Ovary (tissue), 9 donors: ENCODE measurements around the gene LARGE1. TPM values are rescaled to one million over a fixed set of nuclear protein-coding genes. Genes with fewer than 3 reads are reported as not detected.

Experiments used
- DNase-seq, 5 donors: peaks; one replicate each; pipeline ENCODE4 v3.0.0-alpha.2; 2019 to 2020
- H3K27ac ChIP-seq, 2 donors: fragments of 200-600 bp; one replicate each; pipeline versions ENCODE4 v1.5.1 to v1.8.0; 2019 to 2022
- H3K27me3 ChIP-seq: fragments of 200-600 bp; one replicate; pipeline ENCODE4 v1.8.0; 2022
- H3K36me3 ChIP-seq: fragments of 200-600 bp; sonication (generic); one replicate; pipeline ENCODE4 v1.5.1; 2019
- H3K4me1 ChIP-seq: one replicate; pipeline ENCODE4 v1.8.1; 2013; ENCODE audit warnings: mild to moderate bottlenecking, moderate library complexity; ENCODE audit not compliant: insufficient read depth
- H3K4me3 ChIP-seq: fragments of 200-600 bp; sonication (generic); one replicate; pipeline ENCODE4 v1.5.1; 2017
- H3K9me3 ChIP-seq, 2 donors: fragments of 200-600 bp in 1 of 2; sonication (generic) in 1 of 2; one replicate each; pipeline versions ENCODE4 v1.5.1 to v1.8.1; 2013 to 2019; ENCODE audit warnings: mild to moderate bottlenecking in 1 of 2, moderate library complexity in 1 of 2
- EP300 ChIP-seq: sonication (generic); formaldehyde crosslinking; IDR thresholded peaks from one replicate; pipeline ENCODE4 v1.6.1; 2017; ENCODE audit warnings: antibody characterized with exemption
- POLR2A ChIP-seq: fragments of 450-650 bp; IDR thresholded peaks from one replicate; pipeline ENCODE4 v1.6.1; 2017; ENCODE audit warnings: antibody characterized with exemption, mild to moderate bottlenecking, moderate library complexity
- WGBS, 3 donors: extraction: QIAGEN DNeasy Blood & Tissue Kit in 1 of 3; methylation state at CpG; one replicate each; pipeline versions ENCODE4 v1.1.5 to v1.1.7; 2013 to 2017; 5-methylcytosine and 5-hydroxymethylcytosine counted together
- intact Hi-C, 4 donors: fragments of 100-400 bp; cut with DNase I; formaldehyde crosslinking; loops; one replicate each; pipeline versions ENCODE4 v1.11.0 to v1.15.1; 2022 to 2023
- polyA plus RNA-seq, 2 donors: library from polyadenylated mRNA; stranded (reverse); fragments of 200-250 nt in 1 of 2; fragments of 350-450 nt in 1 of 2; fragmentation: Illumina TruSeq in 1 of 2; extraction: RNeasy Lipid Tissue Mini Kit (QIAGEN cat#74804) in 1 of 2; gene quantifications; one replicate each; pipeline ENCODE4 v1.2.3, GENCODE V29; 2013 to 2014
- total RNA-seq, 7 donors: library from RNA; depleted of rRNA in 2 of 7; stranded (reverse); fragments of >200 nt in 2 of 7; fragmentation: NEBNext Ultra II Directional in 3 of 7; extraction: Animal tissue kit (Norgen Biotek cat#: 25700) in 3 of 7; gene quantifications; one replicate each; pipeline versions ENCODE4 v1.1.0 to v1.2.4, GENCODE V29; 2016 to 2023
- TF ChIP-seq, protein P1 (sequence below), 3 donors: fragments of 450-650 bp in 2 of 3; fragments of 200-600 bp in 1 of 3; IDR thresholded peaks; one replicate each; pipeline versions ENCODE4 v1.5.1 to v1.8.0; 2016 to 2022; ENCODE audit warnings: antibody characterized with exemption in 3 of 3, mild to moderate bottlenecking in 1 of 3
- donor health status: DM: no; HTN: no; CAD: no; lungs with moderate emphysema.
- donor health status: DM: no; HTN: no; CAD: no.
- donor health status: Bipolar disorder and iron deficiency.
- donor health status: DM: yes; HTN: yes; CAD: no.
- donor health status: DM: no; HTN: no; CAD: no.
- donor health status: DM: yes; HTN: yes; CAD: no.

LARGE1 gene
- total and polyA plus RNA-seq, 9 donors, result 13.4 to 67.6 (median 36.8) TPM

GRCh38 chr22:33576205-33576604, 344.1 kb downstream of the LARGE1 start:
- intact Hi-C loops, result loop anchor here in 2 of 4 donors (10.0 kb wide), 2 partner anchors 51 to 271 kb away; no protein-coding TSS in a partner anchor
- Histone ChIP-seq H3K36me3 (no peaks in the 10 kb centered on the region), H3K9me3 (no peaks in the 10 kb centered on the region), H3K4me3 (no peak overlapping the region), H3K27me3 (no peaks in the 10 kb centered on the region), H3K4me1 (peaks cover 2% of the 10 kb centered on the region), H3K27ac (no peak overlapping the region)
- WGBS, 3 donors, result 69 to 77% (median 77%) methylated on average over 3 of the region's 3 CpGs
- TF ChIP-seq, protein P1, sequence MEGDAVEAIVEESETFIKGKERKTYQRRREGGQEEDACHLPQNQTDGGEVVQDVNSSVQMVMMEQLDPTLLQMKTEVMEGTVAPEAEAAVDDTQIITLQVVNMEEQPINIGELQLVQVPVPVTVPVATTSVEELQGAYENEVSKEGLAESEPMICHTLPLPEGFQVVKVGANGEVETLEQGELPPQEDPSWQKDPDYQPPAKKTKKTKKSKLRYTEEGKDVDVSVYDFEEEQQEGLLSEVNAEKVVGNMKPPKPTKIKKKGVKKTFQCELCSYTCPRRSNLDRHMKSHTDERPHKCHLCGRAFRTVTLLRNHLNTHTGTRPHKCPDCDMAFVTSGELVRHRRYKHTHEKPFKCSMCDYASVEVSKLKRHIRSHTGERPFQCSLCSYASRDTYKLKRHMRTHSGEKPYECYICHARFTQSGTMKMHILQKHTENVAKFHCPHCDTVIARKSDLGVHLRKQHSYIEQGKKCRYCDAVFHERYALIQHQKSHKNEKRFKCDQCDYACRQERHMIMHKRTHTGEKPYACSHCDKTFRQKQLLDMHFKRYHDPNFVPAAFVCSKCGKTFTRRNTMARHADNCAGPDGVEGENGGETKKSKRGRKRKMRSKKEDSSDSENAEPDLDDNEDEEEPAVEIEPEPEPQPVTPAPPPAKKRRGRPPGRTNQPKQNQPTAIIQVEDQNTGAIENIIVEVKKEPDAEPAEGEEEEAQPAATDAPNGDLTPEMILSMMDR (IDR thresholded peaks at IDR 0.05), result no peak
- TF ChIP-seq POLR2A (no peak), EP300 (no peak)
- DNase-seq, result no peak

DNA sequence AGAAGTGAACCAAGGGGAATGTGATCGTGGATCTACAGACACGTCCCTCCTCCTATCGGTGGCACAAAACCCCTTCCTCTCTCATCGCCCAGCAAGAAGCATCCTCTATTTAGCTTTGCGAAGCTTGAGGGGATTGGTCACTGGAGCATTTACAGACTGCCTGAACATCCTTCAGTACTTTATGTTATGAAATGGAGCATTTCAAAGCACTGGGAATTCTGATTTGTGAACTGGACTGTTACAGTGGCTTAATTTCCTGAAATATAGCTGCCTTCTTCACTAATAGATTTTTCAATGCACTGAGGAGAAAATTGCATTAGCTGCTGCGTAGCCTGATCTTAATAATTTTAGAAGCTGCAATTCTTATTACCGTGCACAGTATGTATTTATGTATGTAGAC, 344.5 kb downstream of the LARGE1 start:
- Histone ChIP-seq H3K9me3 (no peaks in the 10 kb centered on the region), H3K27ac (no peak overlapping the region), H3K4me1 (peaks cover 2% of the 10 kb centered on the region), H3K36me3 (no peaks in the 10 kb centered on the region), H3K27me3 (no peaks in the 10 kb centered on the region), H3K4me3 (no peak overlapping the region)
- TF ChIP-seq, protein P1 (IDR thresholded peaks at IDR 0.05), result no peak
- no peak for DNase-seq
- intact Hi-C loops, result loop anchor here in 2 of 4 donors (10.0 kb wide), 2 partner anchors 51 to 271 kb away; no protein-coding TSS in a partner anchor
- 93 to 97% (median 95%) methylated on average over 7 of the region's 7 CpGs for WGBS, 3 donors

GRCh38 chr22:33575041-33575440, 345.2 kb downstream of the LARGE1 start:
- H3K36me3 ChIP-seq, result no peaks in the 10 kb centered on the region
- TF ChIP-seq, protein P1 (IDR thresholded peaks at IDR 0.05), result no peak
- TF ChIP-seq POLR2A, result no peak
- no peak for TF ChIP-seq EP300
- no peaks in the 10 kb centered on the region for H3K27me3 ChIP-seq
- intact Hi-C loops, result loop anchor here in 2 of 4 donors (10.0 kb wide), 2 partner anchors 50 to 270 kb away; no protein-coding TSS in a partner anchor
- no peak for DNase-seq
- no peak overlapping the region for H3K4me3 ChIP-seq
- no peak overlapping the region for H3K27ac ChIP-seq
- H3K9me3 ChIP-seq, result no peaks in the 10 kb centered on the region
- peaks cover 2% of the 10 kb centered on the region for H3K4me1 ChIP-seq
- WGBS, 3 donors, result 84 to 86% (median 86%) methylated on average over 2 of the region's 2 CpGs

DNA sequence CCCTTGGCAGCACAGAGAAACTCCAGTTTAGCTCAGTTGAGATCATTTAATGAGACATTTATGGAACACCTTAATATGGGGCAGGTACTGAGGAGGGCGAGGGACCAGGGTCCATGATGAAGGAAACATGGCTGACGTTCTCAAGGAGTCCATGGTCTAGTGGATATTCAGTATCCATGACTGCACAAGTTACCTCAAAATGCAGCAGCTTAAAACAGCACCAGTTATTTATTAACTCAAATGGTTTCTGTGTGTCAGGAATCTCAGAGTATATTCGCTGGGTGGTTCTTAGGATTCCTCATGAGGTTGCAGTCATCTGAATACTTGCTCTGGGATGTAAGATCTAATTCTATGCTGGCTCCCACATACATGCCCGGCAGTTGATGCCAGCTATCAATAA, 346.8 kb downstream of the LARGE1 start:
- H3K36me3 ChIP-seq, result no peaks in the 10 kb centered on the region
- no peaks in the 10 kb centered on the region for H3K9me3 ChIP-seq
- no peaks in the 10 kb centered on the region for H3K27me3 ChIP-seq
- TF ChIP-seq, protein P1 (IDR thresholded peaks at IDR 0.05), result no peak
- TF ChIP-seq EP300, result no peak
- no peak for TF ChIP-seq POLR2A
- 90 to 97% (median 94%) methylated on average over 4 of the region's 4 CpGs for WGBS, 3 donors
- no peak for DNase-seq
- no peak overlapping the region for H3K27ac ChIP-seq
- intact Hi-C loops, result loop anchor here in 2 of 4 donors (10.0 kb wide), 2 partner anchors 49 to 269 kb away; no protein-coding TSS in a partner anchor
- H3K4me1 ChIP-seq, result no peaks in the 10 kb centered on the region
- H3K4me3 ChIP-seq, result no peak overlapping the region
